Mucosa of gallbladder (tissue), 1 donor: ENCODE results near the gene SEMA3C. TPM values are rescaled to one million over a fixed set of nuclear protein-coding genes. Genes with fewer than 3 reads are reported as not detected.
A peak's percentile ranks its signal among the peaks of the same experiment; 100 is the strongest.

Source experiments
- DNase-seq: peaks from one replicate; pipeline ENCODE4 v3.0.0-alpha.2; 2020; ENCODE audit warnings: low spot score
- total RNA-seq: library from RNA; stranded (reverse); gene quantifications from one replicate; pipeline ENCODE4 v1.2.1, GENCODE V29; 2021
- donor health status: DM: no; HTN: no; CAD: no.

Gene SEMA3C
- total RNA-seq, 1 donor from 2014 or later = 44.1 TPM

GRCh38 chr7:80823057-80823456, 95.8 kb downstream of the SEMA3C start:
- no peak for DNase-seq

GRCh38 chr7:80821771-80822319, 97.0 kb downstream of the SEMA3C start:
- no peak for DNase-seq

GRCh38 chr7:80819503-80819902, 99.3 kb downstream of the SEMA3C start:
- no peak for DNase-seq

- DNase-seq = no peak
Measured at GRCh38 chr7:80818181-80818580, 100.7 kb downstream of the SEMA3C start.

- DNase-seq = no peak
Measured at GRCh38 chr7:80816806-80817205, 102.0 kb downstream of the SEMA3C start.

GRCh38 chr7:80815733-80816132, 103.1 kb downstream of the SEMA3C start:
- no peak for DNase-seq

- DNase-seq = no peak
Measured at GRCh38 chr7:80809545-80809944, 109.3 kb downstream of the SEMA3C start.

- no peak for DNase-seq
Measured at GRCh38 chr7:80807166-80807900, 111.5 kb downstream of the SEMA3C start.

GRCh38 chr7:80806663-80807062, 112.2 kb downstream of the SEMA3C start:
- DNase-seq = no peak

GRCh38 chr7:80804589-80804988, 114.3 kb downstream of the SEMA3C start:
- DNase-seq = no peak

GRCh38 chr7:80802527-80802926, 116.3 kb downstream of the SEMA3C start:
- DNase-seq = no peak

GRCh38 chr7:80794631-80795573, 123.9 kb downstream of the SEMA3C start:
- no peak for DNase-seq

- no peak for DNase-seq
Measured at GRCh38 chr7:80791509-80791929, 127.3 kb downstream of the SEMA3C start.

GRCh38 chr7:80790877-80791276, 128.0 kb downstream of the SEMA3C start:
- peak; percentile 29 for DNase-seq

- no peak for DNase-seq
Measured at GRCh38 chr7:80787721-80788120, 131.1 kb downstream of the SEMA3C start.

- no peak for DNase-seq
Measured at GRCh38 chr7:80785961-80786536, 132.8 kb downstream of the SEMA3C start.

- no peak for DNase-seq
Measured at GRCh38 chr7:80785276-80785675, 133.6 kb downstream of the SEMA3C start.

GRCh38 chr7:80783678-80784327, 135.0 kb downstream of the SEMA3C start:
- no peak for DNase-seq

- no peak for DNase-seq
Measured at GRCh38 chr7:80783186-80783677, 135.6 kb downstream of the SEMA3C start.

- peak; percentile 49 for DNase-seq
Measured at GRCh38 chr7:80781561-80781979, 137.3 kb downstream of the SEMA3C start.

GRCh38 chr7:80781146-80781545, 137.7 kb downstream of the SEMA3C start:
- no peak for DNase-seq
